Stimulated activated naive CD4-positive, alpha-beta T cell treated with Interleukin-2 at 50 U/mL for 16 hours (primary cell): ENCODE data around the gene CLK1.

Experiments
- DNase-seq: peaks from one replicate; lab custom pipeline; 2025; lab: John Stamatoyannopoulos, UW

CLK1 gene

DNA sequence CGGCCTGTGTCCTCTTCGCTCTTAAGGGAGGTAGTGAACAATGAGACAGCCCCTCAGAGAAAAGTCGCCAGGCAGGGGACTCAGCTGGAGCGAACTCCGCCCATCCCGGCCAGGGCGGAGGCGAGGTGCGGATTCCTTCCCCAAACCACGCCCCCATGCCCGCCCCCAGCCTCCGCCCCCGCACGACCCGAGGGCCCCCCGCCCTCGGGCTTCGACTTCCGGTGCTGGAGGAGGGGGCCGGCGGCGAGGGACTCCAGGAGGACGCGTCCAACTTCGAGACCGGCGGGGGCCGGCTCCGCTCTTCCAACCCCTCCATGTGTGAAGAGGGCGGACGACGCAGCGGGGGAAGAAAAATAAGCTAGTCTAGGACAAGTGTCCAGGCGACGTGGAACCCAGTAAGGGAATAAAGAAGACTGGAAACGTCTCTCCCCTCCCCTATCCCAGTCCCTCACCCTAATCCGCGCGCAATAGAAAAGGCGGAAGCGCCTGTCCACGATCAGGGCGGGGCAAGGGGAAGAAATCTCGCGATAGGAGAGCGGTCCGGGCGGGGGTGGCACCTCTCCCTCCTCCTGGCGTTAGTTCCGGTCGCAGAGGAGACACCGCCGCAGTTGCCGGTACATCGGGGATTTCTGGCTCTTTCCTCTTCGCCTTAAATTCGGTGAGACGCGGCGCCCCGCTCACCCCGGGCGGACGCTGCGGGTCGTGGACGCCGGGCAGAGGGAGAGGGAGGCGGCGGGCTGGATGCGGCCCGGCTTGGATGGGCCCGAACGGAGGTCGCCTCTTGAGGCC lies 52.9 kb downstream of the CLK1 start, which contains the start of gene BZW1:
BZW1 (plus strand) TSS at position 578 of the 789 bp plus-strand sequence. CDS start 1,308 bp downstream, outside the sequence.
- peak; percentile 95 for DNase-seq

GRCh38 chr2:200810998-200811332 lies 53.5 kb downstream of the CLK1 start:
- DNase-seq = no peak

DNA sequence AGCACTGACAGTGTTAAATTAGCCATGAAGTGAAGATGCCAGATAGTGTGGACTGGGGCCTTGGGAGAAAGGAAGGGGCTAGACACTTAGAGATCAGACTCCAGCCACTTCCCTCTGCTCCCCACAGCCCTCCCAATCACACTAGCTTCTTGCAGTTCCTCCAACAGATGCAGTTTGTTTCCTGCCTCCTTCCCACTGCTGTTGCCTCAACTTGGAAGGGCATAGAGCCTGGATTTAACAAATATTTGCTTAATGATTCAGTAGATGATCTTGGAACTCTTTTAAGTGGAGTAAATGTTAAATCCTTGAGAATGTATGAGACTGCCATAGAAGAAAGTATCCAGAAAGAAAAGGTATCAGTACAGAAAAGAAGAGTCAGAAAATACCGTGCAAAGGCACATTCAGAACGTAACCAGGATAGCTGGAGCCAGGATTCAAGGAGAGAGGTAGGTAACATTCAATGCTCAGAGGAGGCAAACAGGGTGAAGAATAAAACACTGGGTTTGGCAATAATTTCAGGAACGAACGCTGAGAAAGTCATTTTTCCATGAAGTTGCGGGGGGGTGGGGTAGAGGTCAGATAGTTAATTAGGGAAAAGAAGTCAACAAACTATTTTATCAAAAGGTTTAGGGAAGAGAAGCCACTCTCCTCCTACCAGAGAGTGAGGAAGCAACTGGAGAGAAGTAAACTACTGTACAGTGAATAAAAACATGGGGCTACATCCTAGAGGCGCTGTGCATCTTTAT lies 54.0 kb downstream of the CLK1 start:
- DNase-seq = no peak

- no peak for DNase-seq
These were observed 54.8 kb downstream of the CLK1 start for GRCh38 chr2:200809506-200810251.
